Measurements from ENCODE around the gene GOT2. TPM values are rescaled to one million over a fixed set of nuclear protein-coding genes. Genes with fewer than 3 reads are reported as not detected.

Gene GOT2
- total RNA-seq, 1 experiment from 2014 or later: 142 TPM

Small RNA genes within 50 kb of the gene (small RNA-seq; reads per million reads assigned to genes)
- gene RN7SL143P: not detected
- gene RNU6-1155P: not detected

Other genes starting within 250 kb of the GOT2 start
- gene NDRG4, start 234.2 kb downstream of the GOT2 start, total RNA-seq (2014; rRNA removed; shearing (Covaris generic)): 4.6 and 8.8 TPM in 2 replicates
- 21.9 and 26.9 TPM in 2 replicates for gene SETD6, start 218.8 kb downstream of the GOT2 start, total RNA-seq (2014; rRNA removed; shearing (Covaris generic))
- gene CNOT1, start 104.5 kb downstream of the GOT2 start, total RNA-seq (2014; rRNA removed; shearing (Covaris generic)): 136 and 153 TPM in 2 replicates
- gene SLC38A7, start 49.5 kb downstream of the GOT2 start, total RNA-seq (2014; rRNA removed; shearing (Covaris generic)): 8.0 and 10.8 TPM in 2 replicates